ENCODE measurements around the gene TGFBR1. TPM values are rescaled to one million over a fixed set of nuclear protein-coding genes. Genes with fewer than 3 reads are reported as not detected.

TGFBR1 gene
- total RNA-seq, 4 donors from 2014 or later, result 17.6 to 24.1 (median 22.8) TPM

GRCh38 chr9:99109522-99109921 lies 4.6 kb downstream of the TGFBR1 start:
- peaks cover 24 to 84% (median 47%) of the 10 kb centered on the region in 4 donors for H3K4me1 ChIP-seq
- in situ Hi-C loops (cut with MboI; ENCODE audit: low pct_ligation_motif_present in 1 of 4, low pct_unique_long_range_greater_than_20kb in 1 of 4, low sequenced_read_pairs in 3 of 4) (no loop called here), intact Hi-C loops (cut with DNase I; ENCODE audit: low total_unique reads) (no loop called here)
- H3K27me3 ChIP-seq, result no peaks in the 10 kb centered on the region
- TF ChIP-seq POLR2AphosphoS5 (IDR thresholded peaks at IDR 0.05), result peak in 1 of 3 donors; percentile 18
- TF ChIP-seq POLR2A (IDR thresholded peaks at IDR 0.05), result no peak
- no peak for TF ChIP-seq EP300 (IDR thresholded peaks at IDR 0.05; ENCODE audit: low read depth)
- no peak for TF ChIP-seq CTCF (IDR thresholded peaks at IDR 0.05)
- H3K9me3 ChIP-seq, result no peaks in the 10 kb centered on the region
- H3K36me3 ChIP-seq, result no peaks in the 10 kb centered on the region
- WGBS, 2 donors (ENCODE audit: low coverage in 1 of 2), result 68 to 77% methylated on average over 3 of the region's 3 CpGs
- no peak for DNase-seq
- no peak overlapping the region for H3K4me3 ChIP-seq
- H3K27ac ChIP-seq, result peak overlapping the region in 3 of 4 donors; percentile 13 to 37 (median 22)

- in situ Hi-C loops (cut with MboI; ENCODE audit: low pct_ligation_motif_present in 1 of 4, low pct_unique_long_range_greater_than_20kb in 1 of 4, low sequenced_read_pairs in 3 of 4), result no loop called here
Observed at GRCh38 chr9:99112750-99113413, 8.0 kb downstream of the TGFBR1 start.

GRCh38 chr9:99113414-99114048 lies 8.6 kb downstream of the TGFBR1 start:
- intact Hi-C loops (cut with DNase I; ENCODE audit: low total_unique reads), result no loop called here
- Histone ChIP-seq H3K36me3 (no peaks in the 10 kb centered on the region), H3K4me1 (peaks cover 14 to 78% (median 32%) of the 10 kb centered on the region in 4 donors), H3K4me3 (no peak overlapping the region), H3K27me3 (no peaks in the 10 kb centered on the region), H3K9me3 (no peaks in the 10 kb centered on the region), H3K27ac (peak overlapping the region; percentile 4 to 30 (median 16))
- TF ChIP-seq EP300 (IDR thresholded peaks at IDR 0.05; ENCODE audit: low read depth) (no peak), POLR2A (IDR thresholded peaks at IDR 0.05) (no peak), POLR2AphosphoS5 (IDR thresholded peaks at IDR 0.05) (no peak), CTCF (IDR thresholded peaks at IDR 0.05) (no peak)
- in situ Hi-C loops (cut with MboI; ENCODE audit: low pct_ligation_motif_present in 1 of 4, low pct_unique_long_range_greater_than_20kb in 1 of 4, low sequenced_read_pairs in 3 of 4), result no loop called here
- WGBS, 2 donors (ENCODE audit: low coverage in 1 of 2), result 66 to 75% methylated on average over 2 of the region's 2 CpGs
- no peak for DNase-seq

More at GRCh38 chr9:99112750-99113413, 8.0 kb downstream of the TGFBR1 start:
- TF ChIP-seq CTCF (IDR thresholded peaks at IDR 0.05) (no peak), EP300 (IDR thresholded peaks at IDR 0.05; ENCODE audit: low read depth) (no peak), POLR2AphosphoS5 (IDR thresholded peaks at IDR 0.05) (no peak), POLR2A (IDR thresholded peaks at IDR 0.05) (no peak)
- no peak for DNase-seq
- Histone ChIP-seq H3K4me3 (no peak overlapping the region), H3K27me3 (no peaks in the 10 kb centered on the region), H3K36me3 (no peaks in the 10 kb centered on the region), H3K9me3 (no peaks in the 10 kb centered on the region), H3K27ac (peak overlapping the region in 3 of 4 donors; percentile 4 to 30 (median 28)), H3K4me1 (peaks cover 16 to 83% (median 37%) of the 10 kb centered on the region in 4 donors)
- 73 to 90% methylated on average over 2 to 6 of the region's 6 CpGs for WGBS, 2 donors (ENCODE audit: low coverage in 1 of 2)
- intact Hi-C loops (cut with DNase I; ENCODE audit: low total_unique reads), result no loop called here

- H3K9me3 ChIP-seq, result no peaks in the 10 kb centered on the region
- intact Hi-C loops (cut with DNase I; ENCODE audit: low total_unique reads) (no loop called here), in situ Hi-C loops (cut with MboI; ENCODE audit: low pct_ligation_motif_present in 1 of 4, low pct_unique_long_range_greater_than_20kb in 1 of 4, low sequenced_read_pairs in 3 of 4) (no loop called here)
- WGBS, 2 donors (ENCODE audit: low coverage in 1 of 2), result 77 to 81% methylated on average over 3 of the region's 3 CpGs
- H3K4me3 ChIP-seq, result no peak overlapping the region
- H3K4me1 ChIP-seq, result peaks cover 14 to 77% (median 36%) of the 10 kb centered on the region in 4 donors
- no peak for TF ChIP-seq POLR2AphosphoS5 (IDR thresholded peaks at IDR 0.05)
- no peak for TF ChIP-seq POLR2A (IDR thresholded peaks at IDR 0.05)
- no peak for TF ChIP-seq EP300 (IDR thresholded peaks at IDR 0.05; ENCODE audit: low read depth)
- no peak for DNase-seq
- no peaks in the 10 kb centered on the region for H3K27me3 ChIP-seq
- no peaks in the 10 kb centered on the region for H3K36me3 ChIP-seq
- H3K27ac ChIP-seq, result peak overlapping the region in 2 of 4 donors; percentile 4 to 30
Observed at GRCh38 chr9:99114049-99114440, 9.1 kb downstream of the TGFBR1 start.
